ENCODE data around the gene CCDC177. TPM values are rescaled to one million over a fixed set of nuclear protein-coding genes. Genes with fewer than 3 reads are reported as not detected.

Gene CCDC177
- total and polyA plus RNA-seq, 4 donors = 0.01 TPM; not detected in 3

- no peak overlapping the region for H3K9ac ChIP-seq (ENCODE audit: insufficient read depth in 1 of 2, low read length in 2 of 2)
- no peaks in the 10 kb centered on the region for H3K4me1 ChIP-seq (ENCODE audit: control insufficient read depth in 5 of 5, insufficient read depth in 5 of 5, low read length in 5 of 5)
- no peaks in the 10 kb centered on the region for H3K36me3 ChIP-seq (ENCODE audit: control insufficient read depth in 4 of 4, insufficient read depth in 4 of 4, low read length in 4 of 4)
- 67 to 88% methylated on average over 3 of the region's 3 CpGs for WGBS, 2 donors
- no peak overlapping the region for H3K27ac ChIP-seq (ENCODE audit: low read depth in 1 of 2, low read length in 1 of 2)
- ATAC-seq (ENCODE audit: insufficient read depth, low FRiP score) = no peak
- TF ChIP-seq, protein P1, sequence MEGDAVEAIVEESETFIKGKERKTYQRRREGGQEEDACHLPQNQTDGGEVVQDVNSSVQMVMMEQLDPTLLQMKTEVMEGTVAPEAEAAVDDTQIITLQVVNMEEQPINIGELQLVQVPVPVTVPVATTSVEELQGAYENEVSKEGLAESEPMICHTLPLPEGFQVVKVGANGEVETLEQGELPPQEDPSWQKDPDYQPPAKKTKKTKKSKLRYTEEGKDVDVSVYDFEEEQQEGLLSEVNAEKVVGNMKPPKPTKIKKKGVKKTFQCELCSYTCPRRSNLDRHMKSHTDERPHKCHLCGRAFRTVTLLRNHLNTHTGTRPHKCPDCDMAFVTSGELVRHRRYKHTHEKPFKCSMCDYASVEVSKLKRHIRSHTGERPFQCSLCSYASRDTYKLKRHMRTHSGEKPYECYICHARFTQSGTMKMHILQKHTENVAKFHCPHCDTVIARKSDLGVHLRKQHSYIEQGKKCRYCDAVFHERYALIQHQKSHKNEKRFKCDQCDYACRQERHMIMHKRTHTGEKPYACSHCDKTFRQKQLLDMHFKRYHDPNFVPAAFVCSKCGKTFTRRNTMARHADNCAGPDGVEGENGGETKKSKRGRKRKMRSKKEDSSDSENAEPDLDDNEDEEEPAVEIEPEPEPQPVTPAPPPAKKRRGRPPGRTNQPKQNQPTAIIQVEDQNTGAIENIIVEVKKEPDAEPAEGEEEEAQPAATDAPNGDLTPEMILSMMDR (IDR thresholded peaks at IDR 0.05; ENCODE audit: control extremely low read depth, extremely low read depth) = no peak
- peaks cover 0 to 4% (median 3%) of the 10 kb centered on the region in 3 donors for H3K27me3 ChIP-seq (ENCODE audit: control insufficient read depth in 3 of 3, insufficient read depth in 3 of 3, low read length in 2 of 3)
- no peaks in the 10 kb centered on the region for H3K9me3 ChIP-seq (ENCODE audit: control insufficient read depth in 4 of 4, insufficient read depth in 3 of 4, low read length in 3 of 4)
- H3K4me3 ChIP-seq = no peak overlapping the region
- DNase-seq = no peak
These were observed 43.5 kb downstream of the CCDC177 start for GRCh38 chr14:69531135-69531534.

GRCh38 chr14:69530095-69530494 lies 44.6 kb downstream of the CCDC177 start:
- Histone ChIP-seq H3K27ac (ENCODE audit: low read depth in 1 of 2, low read length in 1 of 2) (no peak overlapping the region), H3K9me3 (ENCODE audit: control insufficient read depth in 4 of 4, insufficient read depth in 3 of 4, low read length in 3 of 4) (no peaks in the 10 kb centered on the region), H3K9ac (ENCODE audit: insufficient read depth in 1 of 2, low read length in 2 of 2) (no peak overlapping the region), H3K4me1 (ENCODE audit: control insufficient read depth in 5 of 5, insufficient read depth in 5 of 5, low read length in 5 of 5) (no peaks in the 10 kb centered on the region), H3K36me3 (ENCODE audit: control insufficient read depth in 4 of 4, insufficient read depth in 4 of 4, low read length in 4 of 4) (no peaks in the 10 kb centered on the region), H3K27me3 (ENCODE audit: control insufficient read depth in 3 of 3, insufficient read depth in 3 of 3, low read length in 2 of 3) (peaks cover 0 to 4% (median 3%) of the 10 kb centered on the region in 3 donors), H3K4me3 (no peak overlapping the region)
- 65 to 73% methylated on average over 4 of the region's 4 CpGs for WGBS, 2 donors
- TF ChIP-seq, protein P1 (IDR thresholded peaks at IDR 0.05; ENCODE audit: control extremely low read depth, extremely low read depth) = no peak
- ATAC-seq (ENCODE audit: insufficient read depth, low FRiP score) = no peak
- no peak for DNase-seq

DNA sequence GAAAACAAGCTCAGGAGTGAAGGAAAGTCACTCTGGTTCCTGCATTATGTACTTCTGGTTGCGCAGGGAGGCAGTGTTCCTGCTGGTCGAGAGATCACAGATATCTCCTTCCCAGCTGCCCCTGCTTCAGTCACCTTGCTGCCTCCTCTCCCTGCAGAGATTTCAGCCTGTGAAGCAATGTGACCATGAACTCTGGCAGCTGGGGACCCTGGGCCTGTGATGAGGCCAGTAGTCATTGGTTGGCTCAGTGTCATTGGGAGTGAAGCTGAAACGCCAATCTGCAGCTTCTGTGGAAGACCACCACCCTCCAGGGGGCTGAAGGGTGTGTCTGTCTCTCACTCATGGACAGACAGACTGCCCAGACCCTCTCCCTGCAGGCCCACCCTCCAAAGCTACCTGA lies 45.1 kb downstream of the CCDC177 start:
- no peak for ATAC-seq (ENCODE audit: insufficient read depth, low FRiP score)
- peaks cover 0 to 5% (median 4%) of the 10 kb centered on the region in 3 donors for H3K27me3 ChIP-seq (ENCODE audit: control insufficient read depth in 3 of 3, insufficient read depth in 3 of 3, low read length in 2 of 3)

More for the DNA sequence above, 45.1 kb downstream of the CCDC177 start:
- Histone ChIP-seq H3K27ac (ENCODE audit: low read depth in 1 of 2, low read length in 1 of 2) (no peak overlapping the region), H3K4me1 (ENCODE audit: control insufficient read depth in 5 of 5, insufficient read depth in 5 of 5, low read length in 5 of 5) (no peaks in the 10 kb centered on the region), H3K9ac (ENCODE audit: insufficient read depth in 1 of 2, low read length in 2 of 2) (no peak overlapping the region), H3K9me3 (ENCODE audit: control insufficient read depth in 4 of 4, insufficient read depth in 3 of 4, low read length in 3 of 4) (no peaks in the 10 kb centered on the region), H3K4me3 (no peak overlapping the region), H3K36me3 (ENCODE audit: control insufficient read depth in 4 of 4, insufficient read depth in 4 of 4, low read length in 4 of 4) (no peaks in the 10 kb centered on the region)
- TF ChIP-seq, protein P1 (IDR thresholded peaks at IDR 0.05; ENCODE audit: control extremely low read depth, extremely low read depth) = no peak
- 89 to 93% methylated on average over 3 of the region's 3 CpGs for WGBS, 2 donors
- no peak for DNase-seq
